ENCODE measurements around the gene ARHGAP15.
A peak's percentile ranks its signal among the peaks of the same experiment; 100 is the strongest.

ARHGAP15 gene

GRCh38 chr2:143776526-143777297, 647.5 kb downstream of the ARHGAP15 start:
- no peak for DNase-seq (ENCODE audit: low spot score)

GRCh38 chr2:143779021-143779420, 649.8 kb downstream of the ARHGAP15 start:
- peak; percentile 30 for DNase-seq (ENCODE audit: low spot score)

GRCh38 chr2:143786026-143786765, 657.0 kb downstream of the ARHGAP15 start:
- no peak for DNase-seq (ENCODE audit: low spot score)

GRCh38 chr2:143787674-143788073, 658.5 kb downstream of the ARHGAP15 start:
- DNase-seq (ENCODE audit: low spot score) = no peak

GRCh38 chr2:143792602-143793001, 663.4 kb downstream of the ARHGAP15 start:
- DNase-seq (ENCODE audit: low spot score) = no peak

GRCh38 chr2:143793381-143793780, 664.2 kb downstream of the ARHGAP15 start:
- no peak for DNase-seq (ENCODE audit: low spot score)

- no peak for DNase-seq (ENCODE audit: low spot score)
Measured at GRCh38 chr2:143796051-143796450, 666.8 kb downstream of the ARHGAP15 start.

- DNase-seq (ENCODE audit: low spot score) = no peak
Measured at GRCh38 chr2:143801561-143801960, 672.3 kb downstream of the ARHGAP15 start.

- DNase-seq (ENCODE audit: low spot score) = peak; percentile 15
Measured at GRCh38 chr2:143802242-143802641, 673.0 kb downstream of the ARHGAP15 start.

- DNase-seq (ENCODE audit: low spot score) = no peak
Measured at GRCh38 chr2:143802871-143803650, 673.8 kb downstream of the ARHGAP15 start.

GRCh38 chr2:143803936-143804335, 674.7 kb downstream of the ARHGAP15 start:
- no peak for DNase-seq (ENCODE audit: low spot score)

GRCh38 chr2:143805666-143806065, 676.4 kb downstream of the ARHGAP15 start:
- DNase-seq (ENCODE audit: low spot score) = no peak

- no peak for DNase-seq (ENCODE audit: low spot score)
Measured at GRCh38 chr2:143807192-143807591, 678.0 kb downstream of the ARHGAP15 start.

GRCh38 chr2:143807671-143808070, 678.5 kb downstream of the ARHGAP15 start:
- no peak for DNase-seq (ENCODE audit: low spot score)

- peak; percentile 31 for DNase-seq (ENCODE audit: low spot score)
Measured at GRCh38 chr2:143808166-143808565, 678.9 kb downstream of the ARHGAP15 start.

- DNase-seq (ENCODE audit: low spot score) = no peak
Measured at GRCh38 chr2:143815082-143815481, 685.9 kb downstream of the ARHGAP15 start.

GRCh38 chr2:143816916-143817315, 687.7 kb downstream of the ARHGAP15 start:
- no peak for DNase-seq (ENCODE audit: low spot score)
